SK-N-SH (cell line): ENCODE data around the gene CCNA2. TPM values are rescaled to one million over a fixed set of nuclear protein-coding genes. Genes with fewer than 3 reads are reported as not detected.

Experiments
- CTCF ChIA-PET: fragments of 300-600, 350-600 bp; formaldehyde crosslinking; extraction: SDS; loops from one replicate; lab custom pipeline; 2021; lab: Yijun Ruan, JAX
- POLR2A ChIA-PET: fragments of 350-600 bp; sonication (Branson Sonifier 250); formaldehyde crosslinking; extraction: SDS; loops from one replicate; lab custom pipeline; 2020; ENCODE audit warnings: antibody characterized with exemption, inconsistent platforms; lab: Yijun Ruan, JAX
- DNase-seq: peaks from one replicate; pipeline ENCODE4 v3.0.0; 2012
- H2AFZ ChIP-seq: fragments of 200-600 bp; sonication (generic); 2 replicates; pipeline ENCODE4 v1.8.1; 2016; ENCODE audit warnings: antibody characterized with exemption, mild to moderate bottlenecking, low read depth
- H3F3A ChIP-seq: fragments of 200-600 bp; sonication (generic); replicated peaks from 2 replicates; pipeline ENCODE3; 2016; ENCODE audit warnings: antibody characterized with exemption, mild to moderate bottlenecking; ENCODE audit not compliant: insufficient read depth
- H3K27ac ChIP-seq, 2 experiments: fragments of 200-500 bp in 1 of 2; fragments of 200-600 bp in 1 of 2; sonication (Bioruptor generic) in 1 of 2; sonication (generic), shearing (Covaris generic) in 1 of 2; 2 replicates each; pipeline versions ENCODE4 v1.5.1 to v1.6.1; 2014 to 2016; ENCODE audit warnings: low read depth in 2 of 2, inconsistent platforms in 1 of 2, low read length in 1 of 2, mild to moderate bottlenecking in 1 of 2, mixed read lengths in 1 of 2
- H3K27me3 ChIP-seq: fragments of 200-600 bp; sonication (generic), shearing (Covaris generic); 2 replicates; pipeline ENCODE4 v1.6.1; 2016; ENCODE audit warnings: mixed run types; ENCODE audit not compliant: insufficient read depth
- H3K36me3 ChIP-seq, 2 experiments: fragments of 200-500 bp in 1 of 2; fragments of 200-600 bp in 1 of 2; sonication (Bioruptor generic) in 1 of 2; sonication (generic) in 1 of 2; replicated peaks in 1 of 2; 2 replicates each; pipeline versions ENCODE3 to v1.5.1; 2014 to 2016; ENCODE audit warnings: low read length in 1 of 2, mild to moderate bottlenecking in 1 of 2; ENCODE audit not compliant: insufficient read depth in 2 of 2, control insufficient read depth in 1 of 2
- H3K4me1 ChIP-seq, 2 experiments: fragments of 200-500 bp in 1 of 2; fragments of 200-600 bp in 1 of 2; sonication (Bioruptor generic) in 1 of 2; sonication (generic), shearing (Covaris generic) in 1 of 2; 2 replicates each; pipeline versions ENCODE4 v1.5.1 to v1.6.1; 2014 to 2016; ENCODE audit warnings: low read depth in 1 of 2, low read length in 1 of 2, mixed run types in 1 of 2; ENCODE audit not compliant: insufficient read depth in 2 of 2, control insufficient read depth in 1 of 2
- H3K4me2 ChIP-seq: fragments of 200-600 bp; sonication (generic), shearing (Covaris generic); 2 replicates; pipeline ENCODE4 v1.6.1; 2017; ENCODE audit warnings: mixed run types
- H3K4me3 ChIP-seq, 2 experiments: fragments of 200-500 bp in 1 of 2; fragments of 200-600 bp in 1 of 2; sonication (Bioruptor generic) in 1 of 2; sonication (generic), shearing (Covaris generic) in 1 of 2; 2 replicates each; pipeline versions ENCODE4 v1.5.1 to v1.8.1; 2014 to 2016; ENCODE audit warnings: low read depth in 2 of 2, inconsistent platforms in 1 of 2, low read length in 1 of 2, mild to moderate bottlenecking in 1 of 2, mixed read lengths in 1 of 2, moderate library complexity in 1 of 2
- H3K79me2 ChIP-seq: fragments of 200-600 bp; sonication (generic); 2 replicates; pipeline ENCODE4 v1.8.1; 2017; ENCODE audit warnings: mild to moderate bottlenecking; ENCODE audit not compliant: insufficient read depth
- H3K9ac ChIP-seq: fragments of 200-600 bp; sonication (generic); 2 replicates; pipeline ENCODE4 v1.6.1; 2017; ENCODE audit warnings: mixed run types
- H3K9me2 ChIP-seq: fragments of 200-600 bp; sonication (generic); 2 replicates; pipeline ENCODE4 v1.6.1; 2017; ENCODE audit warnings: mixed run types
- H3K9me3 ChIP-seq: fragments of 200-600 bp; sonication (generic); 2 replicates; pipeline ENCODE4 v1.6.1; 2017; ENCODE audit warnings: mixed run types, mild to moderate bottlenecking, moderate library complexity
- H4K20me1 ChIP-seq: fragments of 200-600 bp; sonication (generic); 2 replicates; pipeline ENCODE4 v1.6.1; 2017; ENCODE audit warnings: mild to moderate bottlenecking, mixed run types; ENCODE audit not compliant: insufficient read depth
- EP300 ChIP-seq, 2 experiments: IDR thresholded peaks; 2 replicates each; pipeline versions ENCODE4 v1.4.0 to v1.6.1; 2012; ENCODE audit warnings: borderline replicate concordance in 1 of 2, low read depth in 1 of 2, low read length in 1 of 2
- FOSL2 ChIP-seq: IDR thresholded peaks from 2 replicates; pipeline ENCODE4 v1.4.0; 2012; ENCODE audit warnings: low read depth, mild to moderate bottlenecking, moderate library complexity, borderline replicate concordance
- FOXM1 ChIP-seq: IDR thresholded peaks from 2 replicates; pipeline ENCODE4 v1.4.0; 2012; ENCODE audit warnings: low read depth, mild to moderate bottlenecking
- GABPA ChIP-seq: IDR thresholded peaks from 2 replicates; pipeline ENCODE4 v1.4.0; 2012; ENCODE audit warnings: low read depth, mild to moderate bottlenecking
- JUND ChIP-seq: IDR thresholded peaks from 2 replicates; pipeline ENCODE4 v1.4.0; 2012
- POLR2AphosphoS5 ChIP-seq: IDR thresholded peaks from 2 replicates; pipeline ENCODE4 v1.6.1; 2012; ENCODE audit warnings: low read depth, low read length
- RAD21 ChIP-seq: IDR thresholded peaks from 2 replicates; pipeline ENCODE4 v1.6.1; 2012; ENCODE audit warnings: mild to moderate bottlenecking, low read length
- SMC3 ChIP-seq: IDR thresholded peaks from 2 replicates; pipeline ENCODE4 v1.6.1; 2012; ENCODE audit warnings: low read depth, low read length, improper control_type of control experiment
- TAF1 ChIP-seq: IDR thresholded peaks from 2 replicates; pipeline ENCODE4 v1.6.1; 2012; ENCODE audit warnings: low read depth, mild to moderate bottlenecking, low read length, moderate library complexity, borderline replicate concordance
- TCF12 ChIP-seq: IDR thresholded peaks from 2 replicates; pipeline ENCODE4 v1.4.0; 2012
- YY1 ChIP-seq: IDR thresholded peaks from 2 replicates; pipeline ENCODE4 v1.4.0; 2012; ENCODE audit warnings: low read depth, mild to moderate bottlenecking
- WGBS: methylation state at CpG from one replicate; pipeline ENCODE4 v1.1.6; 2017; ENCODE audit warnings: low lambda C conversion rate; 5-methylcytosine and 5-hydroxymethylcytosine counted together
- polyA plus RNA-seq, 3 experiments: library from polyadenylated mRNA; depleted of rRNA; stranded (reverse); fragments of >200 nt; gene quantifications; 2 replicates each; pipeline ENCODE4 v1.2.3, GENCODE V29; 2012
- TF ChIP-seq, protein P1 (sequence below): fragments of 200-600 bp; sonication (generic); IDR thresholded peaks from 2 replicates; pipeline ENCODE4 v1.6.1; 2017; ENCODE audit warnings: antibody characterized with exemption, mild to moderate bottlenecking, moderate library complexity
- TF ChIP-seq, protein P2 (sequence below): IDR thresholded peaks from 2 replicates; pipeline ENCODE4 v1.4.0; 2012; ENCODE audit warnings: low read depth

The CCNA2 gene
- polyA plus RNA-seq, 1 of the 3 experiments (the other 2 are of a cell fraction), result 23.8 TPM

DNA sequence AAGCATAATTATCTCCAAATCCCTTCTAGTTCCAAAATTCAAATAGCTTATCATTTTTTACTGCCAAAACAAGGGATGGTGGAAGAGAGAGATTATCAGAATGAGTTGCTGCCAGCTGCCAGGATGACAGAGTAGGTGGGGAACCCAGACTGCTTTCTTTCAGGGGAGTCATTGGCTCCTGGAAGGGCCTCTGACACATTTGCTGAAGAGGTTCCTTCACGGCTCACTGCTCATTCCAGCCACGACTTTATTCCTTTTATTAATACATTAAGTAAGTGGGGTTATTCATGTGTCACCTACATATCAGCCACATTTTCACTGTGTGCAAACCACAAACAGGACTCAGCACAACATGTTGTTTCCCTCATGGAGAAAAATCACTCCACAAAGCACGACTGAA, 46.1 kb downstream of the CCNA2 start:
- H3K27ac ChIP-seq, result peak overlapping the region; percentile 60 to 75; a peak in 3 of 4 replicates
- no peak overlapping the region for H3K4me3 ChIP-seq
- TF ChIP-seq RAD21 (no peak), JUND (no peak), YY1 (no peak), POLR2AphosphoS5 (no peak), GABPA (no peak), FOSL2 (no peak)
- TF ChIP-seq, all 33 proteins: peak for 0
- DNase-seq, result no peak
- Histone ChIP-seq H2AFZ (peak overlapping the region; percentile 55), H3K36me3 (no peaks in the 10 kb centered on the region), H3K27me3 (no peaks in the 10 kb centered on the region), H3K79me2 (no peaks in the 10 kb centered on the region), H3F3A (peaks cover 9% of the 10 kb centered on the region), H3K9ac (peak overlapping the region; percentile 14; the same call in 1 of the 2 replicates), H3K9me3 (no peaks in the 10 kb centered on the region), H3K9me2 (no peaks in the 10 kb centered on the region), H4K20me1 (no peaks in the 10 kb centered on the region), H3K4me2 (0 out of 2 replicates have a peak overlapping the region, but pooled peaks have one; percentile 7), H3K4me1 (peaks cover 0 to 18% of the 10 kb centered on the region in 2 experiments; a peak in 2 of 4 replicates)
- POLR2A ChIA-PET, result no interaction called here
- WGBS, result 24% methylated on average over 3 of the region's 3 CpGs
- CTCF ChIA-PET, result no interaction called here

DNA sequence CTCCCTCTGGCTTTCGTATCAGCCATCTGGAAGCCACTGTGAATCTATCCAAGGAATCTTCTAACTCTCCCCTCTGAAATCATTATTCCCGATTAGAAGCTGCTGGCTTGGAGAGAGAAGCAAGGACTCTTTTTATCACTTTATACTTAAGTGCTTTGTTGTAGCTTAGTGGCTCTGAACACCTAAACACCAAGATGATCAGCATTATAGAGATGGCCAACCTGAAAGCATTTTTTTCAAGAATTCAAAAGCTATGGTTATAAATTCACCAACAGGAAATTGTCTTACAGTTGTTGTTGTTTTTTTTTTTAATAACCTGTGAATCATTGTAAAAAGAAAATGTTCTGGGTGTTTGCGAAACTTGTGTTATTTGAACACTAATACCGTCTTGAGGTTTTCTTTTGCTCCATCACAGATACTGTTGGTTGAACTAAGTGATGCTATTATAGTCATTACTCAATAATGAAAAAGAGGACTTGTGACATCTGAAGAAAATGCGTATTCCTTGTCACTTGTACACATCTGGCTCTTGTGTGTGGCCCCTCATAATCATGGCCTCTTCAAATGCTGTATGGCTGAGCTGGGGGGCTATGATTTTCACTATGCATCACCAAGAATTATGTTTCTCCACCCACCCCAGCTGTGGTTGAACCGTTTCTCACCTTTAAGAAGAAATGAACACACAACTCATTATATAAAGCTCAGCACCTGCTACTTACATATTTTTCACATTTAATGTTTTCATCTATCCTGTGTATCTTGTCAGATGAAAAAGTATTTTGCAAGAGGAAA, 46.9 kb downstream of the CCNA2 start:
- CTCF ChIA-PET, result interaction anchor here (1.1 to 1.2 kb wide), 2 partner anchors 9 to 40 kb away, joined by 3 to 5 read pairs; no protein-coding TSS in a partner anchor
- Histone ChIP-seq H3K27me3 (no peaks in the 10 kb centered on the region), H3K79me2 (no peaks in the 10 kb centered on the region), H3F3A (peaks cover 9% of the 10 kb centered on the region), H4K20me1 (no peaks in the 10 kb centered on the region), H3K9me3 (no peaks in the 10 kb centered on the region), H3K9ac (no peak overlapping the region), H3K4me2 (no peak overlapping the region), H3K27ac (peak overlapping the region in 1 of 2 experiments; percentile 75; a peak in 1 of 4 replicates), H3K36me3 (no peaks in the 10 kb centered on the region), H2AFZ (0 out of 2 replicates have a peak overlapping the region, but pooled peaks have one; percentile 12), H3K9me2 (no peaks in the 10 kb centered on the region), H3K4me1 (peaks cover 0 to 18% of the 10 kb centered on the region in 2 experiments; a peak in 2 of 4 replicates), H3K4me3 (no peak overlapping the region)
- 62% methylated on average over 6 of the region's 6 CpGs for WGBS
- POLR2A ChIA-PET, result no interaction called here
- no peak for DNase-seq
- no peak for TF ChIP-seq RAD21
- TF ChIP-seq TCF12, result no peak
- TF ChIP-seq, protein P1, sequence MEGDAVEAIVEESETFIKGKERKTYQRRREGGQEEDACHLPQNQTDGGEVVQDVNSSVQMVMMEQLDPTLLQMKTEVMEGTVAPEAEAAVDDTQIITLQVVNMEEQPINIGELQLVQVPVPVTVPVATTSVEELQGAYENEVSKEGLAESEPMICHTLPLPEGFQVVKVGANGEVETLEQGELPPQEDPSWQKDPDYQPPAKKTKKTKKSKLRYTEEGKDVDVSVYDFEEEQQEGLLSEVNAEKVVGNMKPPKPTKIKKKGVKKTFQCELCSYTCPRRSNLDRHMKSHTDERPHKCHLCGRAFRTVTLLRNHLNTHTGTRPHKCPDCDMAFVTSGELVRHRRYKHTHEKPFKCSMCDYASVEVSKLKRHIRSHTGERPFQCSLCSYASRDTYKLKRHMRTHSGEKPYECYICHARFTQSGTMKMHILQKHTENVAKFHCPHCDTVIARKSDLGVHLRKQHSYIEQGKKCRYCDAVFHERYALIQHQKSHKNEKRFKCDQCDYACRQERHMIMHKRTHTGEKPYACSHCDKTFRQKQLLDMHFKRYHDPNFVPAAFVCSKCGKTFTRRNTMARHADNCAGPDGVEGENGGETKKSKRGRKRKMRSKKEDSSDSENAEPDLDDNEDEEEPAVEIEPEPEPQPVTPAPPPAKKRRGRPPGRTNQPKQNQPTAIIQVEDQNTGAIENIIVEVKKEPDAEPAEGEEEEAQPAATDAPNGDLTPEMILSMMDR, result no peak
- no peak for TF ChIP-seq TAF1
- TF ChIP-seq, protein P2, sequence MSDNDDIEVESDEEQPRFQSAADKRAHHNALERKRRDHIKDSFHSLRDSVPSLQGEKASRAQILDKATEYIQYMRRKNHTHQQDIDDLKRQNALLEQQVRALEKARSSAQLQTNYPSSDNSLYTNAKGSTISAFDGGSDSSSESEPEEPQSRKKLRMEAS, result no peak
- no peak for TF ChIP-seq EP300 (IDR thresholded peaks at IDR 0.05; ENCODE audit: borderline replicate concordance in 1 of 2, low read depth in 1 of 2, low read length in 1 of 2)
- no peak for TF ChIP-seq FOXM1
- no peak for TF ChIP-seq SMC3
- TF ChIP-seq, all 33 proteins: peak for 0
